OCI-LY7 (cell line): ENCODE data around the gene TRPM3. TPM values are rescaled to one million over a fixed set of nuclear protein-coding genes. Genes with fewer than 3 reads are reported as not detected.
"Not testable (repeated sequence)": the region's sequence is repeated elsewhere in the genome, so short reads cannot be mapped to it uniquely, and the experiment has no call there.

Source experiments
- BruUV-seq: library from RNA; stranded (reverse); fragments of 400-500 nt; replicated peaks from 2 replicates; lab custom pipeline; 2021; lab: Mats Ljungman, UMichigan
- CTCF ChIA-PET: fragments of 300-600 bp; sonication (Branson Sonifier 250); formaldehyde crosslinking; loops from one replicate; lab custom pipeline; 2022; ENCODE audit warnings: antibody characterized with exemption; ENCODE audit not compliant: unreplicated experiment; lab: Charles Lee
- POLR2A ChIA-PET: fragments of 300-600 bp; sonication (Branson Sonifier 250); formaldehyde crosslinking; loops from one replicate; lab custom pipeline; 2022; ENCODE audit warnings: antibody characterized with exemption; lab: Charles Lee
- DNase-seq: peaks from one replicate; pipeline ENCODE4 v3.0.0-alpha.2; 2015; ENCODE audit warnings: low spot score
- H2AFZ ChIP-seq: fragments of 200-600 bp; sonication (generic), shearing (Covaris generic); 2 replicates; pipeline ENCODE4 v1.6.1; 2014; ENCODE audit warnings: mild to moderate bottlenecking, antibody characterized with exemption, low read length, moderate library complexity
- H3K27ac ChIP-seq: fragments of 200-600 bp; sonication (generic); 2 replicates; pipeline ENCODE4 v1.5.1; 2014; ENCODE audit warnings: mixed run types, low read depth, mild to moderate bottlenecking, moderate library complexity, low read length, inconsistent platforms; ENCODE audit not compliant: poor library complexity, severe bottlenecking
- H3K36me3 ChIP-seq: fragments of 200-600 bp; sonication (generic); 2 replicates; pipeline ENCODE4 v1.6.1; 2014; ENCODE audit warnings: mild to moderate bottlenecking, antibody characterized with exemption, low read length, moderate library complexity, mixed read lengths; ENCODE audit not compliant: insufficient read depth
- H3K4me1 ChIP-seq: fragments of 200-600 bp; sonication (generic); 2 replicates; pipeline ENCODE4 v1.5.1; 2014; ENCODE audit warnings: mild to moderate bottlenecking, low read length; ENCODE audit not compliant: insufficient read depth, poor library complexity, severe bottlenecking
- H3K4me2 ChIP-seq: fragments of 200-600 bp; sonication (generic); 2 replicates; pipeline ENCODE4 v1.6.1; 2014; ENCODE audit warnings: mild to moderate bottlenecking, low read length
- H3K4me3 ChIP-seq: fragments of 200-600 bp; sonication (generic); 2 replicates; pipeline ENCODE4 v1.5.1; 2014; ENCODE audit warnings: mild to moderate bottlenecking, low read depth, low read length; ENCODE audit not compliant: poor library complexity, severe bottlenecking
- H3K79me2 ChIP-seq: fragments of 200-600 bp; sonication (generic); 2 replicates; pipeline ENCODE4 v1.6.1; 2016; ENCODE audit warnings: low read depth, mild to moderate bottlenecking, low read length, moderate library complexity, mixed read lengths; ENCODE audit not compliant: insufficient read depth
- H3K9me2 ChIP-seq: fragments of 200-600 bp; sonication (generic); 2 replicates; pipeline ENCODE4 v1.6.1; 2016; ENCODE audit warnings: mild to moderate bottlenecking, low read length, mixed read lengths; ENCODE audit not compliant: insufficient read depth
- H3K9me3 ChIP-seq: fragments of 200-600 bp; sonication (generic); 2 replicates; pipeline ENCODE4 v1.6.1; 2014; ENCODE audit warnings: mild to moderate bottlenecking, mixed run types, low read length, mixed read lengths
- H4K20me1 ChIP-seq: fragments of 200-600 bp; sonication (generic); 2 replicates; pipeline ENCODE4 v1.6.1; 2014; ENCODE audit warnings: mild to moderate bottlenecking, antibody characterized with exemption, low read length, moderate library complexity, mixed read lengths; ENCODE audit not compliant: insufficient read depth
- EZH2phosphoT487 ChIP-seq: fragments of 200-600 bp; sonication (generic); IDR thresholded peaks from 2 replicates; pipeline ENCODE4 v1.6.1; 2018; ENCODE audit warnings: low read depth, borderline replicate concordance, mild to moderate bottlenecking, mixed run types, antibody characterized with exemption, low read length, moderate library complexity, mixed read lengths
- intact Hi-C: fragments of 100-400 bp; cut with micrococcal nuclease; formaldehyde crosslinking; loops from one replicate; pipeline ENCODE4 v1.10.0; 2022; ENCODE audit not compliant: unreplicated experiment
- total RNA-seq, 2 experiments: library from RNA; depleted of rRNA in 1 of 2; stranded (reverse); fragments of >200 nt in 1 of 2; shearing (Covaris generic) in 1 of 2; gene quantifications; 2 replicates each; pipeline ENCODE4 v1.2.3, GENCODE V29; 2014 to 2022
- TF ChIP-seq, protein P1 (sequence below): fragments of 200-600 bp; sonication (generic); conservative IDR thresholded peaks from 2 replicates; pipeline ENCODE4 v1.5.1; 2014; ENCODE audit warnings: mild to moderate bottlenecking, antibody characterized with exemption, low read length, moderate library complexity, mixed read lengths

The TRPM3 gene
- total RNA-seq, 2 experiments from 2014 or later = not detected

DNA sequence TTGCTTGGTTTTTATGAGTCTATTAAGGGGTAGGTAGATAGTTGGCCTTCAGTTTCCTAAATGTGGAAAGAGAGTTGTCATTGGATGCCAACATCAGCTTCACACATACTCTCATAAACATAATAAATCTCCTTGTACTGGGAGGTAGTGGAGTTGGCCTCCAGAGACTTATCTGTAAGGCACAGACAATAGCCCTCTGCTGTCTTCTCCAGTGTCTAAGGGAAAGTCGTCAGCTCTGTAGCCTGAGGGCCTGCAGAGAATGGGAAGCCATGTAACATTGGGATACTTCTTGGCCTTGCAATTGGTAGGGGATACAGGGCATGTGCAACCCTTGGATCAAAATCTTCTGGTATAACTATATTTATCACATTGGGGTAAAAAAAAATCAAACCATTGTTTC is 375.1 kb downstream of the TRPM3 start:
- Histone ChIP-seq H3K9me2 (no peaks in the 10 kb centered on the region), H3K9me3 (no peaks in the 10 kb centered on the region), H3K4me1 (no peaks in the 10 kb centered on the region), H3K4me2 (no peak overlapping the region), H3K27ac (no peak overlapping the region), H4K20me1 (no peaks in the 10 kb centered on the region), H3K79me2 (no peaks in the 10 kb centered on the region), H3K36me3 (no peaks in the 10 kb centered on the region), H2AFZ (no peak overlapping the region), H3K4me3 (no peak overlapping the region)
- TF ChIP-seq EZH2phosphoT487 = no peak
- TF ChIP-seq, protein P1, sequence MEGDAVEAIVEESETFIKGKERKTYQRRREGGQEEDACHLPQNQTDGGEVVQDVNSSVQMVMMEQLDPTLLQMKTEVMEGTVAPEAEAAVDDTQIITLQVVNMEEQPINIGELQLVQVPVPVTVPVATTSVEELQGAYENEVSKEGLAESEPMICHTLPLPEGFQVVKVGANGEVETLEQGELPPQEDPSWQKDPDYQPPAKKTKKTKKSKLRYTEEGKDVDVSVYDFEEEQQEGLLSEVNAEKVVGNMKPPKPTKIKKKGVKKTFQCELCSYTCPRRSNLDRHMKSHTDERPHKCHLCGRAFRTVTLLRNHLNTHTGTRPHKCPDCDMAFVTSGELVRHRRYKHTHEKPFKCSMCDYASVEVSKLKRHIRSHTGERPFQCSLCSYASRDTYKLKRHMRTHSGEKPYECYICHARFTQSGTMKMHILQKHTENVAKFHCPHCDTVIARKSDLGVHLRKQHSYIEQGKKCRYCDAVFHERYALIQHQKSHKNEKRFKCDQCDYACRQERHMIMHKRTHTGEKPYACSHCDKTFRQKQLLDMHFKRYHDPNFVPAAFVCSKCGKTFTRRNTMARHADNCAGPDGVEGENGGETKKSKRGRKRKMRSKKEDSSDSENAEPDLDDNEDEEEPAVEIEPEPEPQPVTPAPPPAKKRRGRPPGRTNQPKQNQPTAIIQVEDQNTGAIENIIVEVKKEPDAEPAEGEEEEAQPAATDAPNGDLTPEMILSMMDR = no peak
- ChIA-PET POLR2A (no interaction called here), CTCF (no interaction called here)
- no TSS peak for BruUV-seq
- intact Hi-C loops = no loop called here
- DNase-seq = no peak

DNA sequence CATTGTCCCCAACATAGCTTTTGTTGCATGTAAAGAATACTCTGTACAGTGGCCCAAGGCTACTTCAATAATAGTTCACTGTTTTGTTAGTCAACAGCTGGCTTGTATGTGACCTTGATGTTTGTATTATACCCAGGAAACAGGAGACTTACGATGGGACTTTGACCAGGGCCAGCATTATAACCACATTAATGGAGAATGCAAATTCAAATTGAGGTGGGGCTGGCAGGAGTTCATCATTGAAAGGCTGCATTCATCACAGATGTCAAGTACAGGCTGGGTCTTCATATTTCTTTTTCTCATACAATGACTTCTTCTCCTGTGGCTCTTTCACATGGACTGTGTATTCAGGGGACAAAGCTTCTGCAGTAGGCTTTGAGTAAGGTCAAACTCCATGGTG is 396.6 kb downstream of the TRPM3 start:
- H3K79me2 ChIP-seq, H3K36me3 ChIP-seq, POLR2A ChIA-PET, H3K9me3 ChIP-seq, BruUV-seq, H2AFZ ChIP-seq, H3K27ac ChIP-seq, H3K4me1 ChIP-seq, H3K4me2 ChIP-seq, CTCF ChIA-PET, intact Hi-C loops, H3K9me2 ChIP-seq, DNase-seq, H4K20me1 ChIP-seq, H3K4me3 ChIP-seq: not testable (repeated sequence)

DNA sequence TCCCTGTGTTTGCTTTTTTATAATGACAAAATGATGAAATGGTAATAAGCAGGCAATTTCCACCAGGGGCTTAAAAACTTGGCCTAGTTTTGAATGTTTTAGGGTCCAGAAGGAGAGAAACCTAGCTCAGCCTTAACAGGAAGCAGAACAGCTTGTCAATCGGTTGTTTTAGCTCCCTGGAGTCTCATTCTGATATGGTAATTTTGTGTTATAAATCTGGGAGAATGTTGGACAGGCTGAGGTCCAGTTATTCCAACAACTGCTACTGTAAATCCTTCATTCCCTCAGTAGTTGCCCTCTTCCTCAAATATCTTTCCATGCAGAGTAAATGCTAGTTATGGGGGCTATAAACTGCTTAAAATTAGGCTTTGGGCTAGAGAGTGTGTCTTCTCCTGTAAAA is 397.4 kb downstream of the TRPM3 start:
- H3K9me3 ChIP-seq, H3K79me2 ChIP-seq, H3K4me3 ChIP-seq, H3K4me1 ChIP-seq, CTCF ChIA-PET, BruUV-seq, H4K20me1 ChIP-seq, DNase-seq, H3K9me2 ChIP-seq, POLR2A ChIA-PET, intact Hi-C loops, H3K36me3 ChIP-seq, H2AFZ ChIP-seq, H3K27ac ChIP-seq, H3K4me2 ChIP-seq: not testable (repeated sequence)

DNA sequence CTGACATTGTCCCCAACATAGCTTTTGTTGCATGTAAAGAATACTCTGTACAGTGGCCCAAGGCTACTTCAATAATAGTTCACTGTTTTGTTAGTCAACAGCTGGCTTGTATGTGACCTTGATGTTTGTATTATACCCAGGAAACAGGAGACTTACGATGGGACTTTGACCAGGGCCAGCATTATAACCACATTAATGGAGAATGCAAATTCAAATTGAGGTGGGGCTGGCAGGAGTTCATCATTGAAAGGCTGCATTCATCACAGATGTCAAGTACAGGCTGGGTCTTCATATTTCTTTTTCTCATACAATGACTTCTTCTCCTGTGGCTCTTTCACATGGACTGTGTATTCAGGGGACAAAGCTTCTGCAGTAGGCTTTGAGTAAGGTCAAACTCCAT is 414.6 kb downstream of the TRPM3 start:
- H3K79me2 ChIP-seq, BruUV-seq, CTCF ChIA-PET, H3K4me1 ChIP-seq, H2AFZ ChIP-seq, intact Hi-C loops, H3K27ac ChIP-seq, H3K4me2 ChIP-seq, H3K9me3 ChIP-seq, H4K20me1 ChIP-seq, DNase-seq, H3K4me3 ChIP-seq, H3K36me3 ChIP-seq, POLR2A ChIA-PET, H3K9me2 ChIP-seq: not testable (repeated sequence)
